ENCODE data around the gene TOMM7.
"Not testable (repeated sequence)": the region's sequence is repeated elsewhere in the genome, so short reads cannot be mapped to it uniquely, and the experiment has no call there.

GRCh38 chr7:22836506-22836905, 13.9 kb upstream of the TOMM7 start:
- TF ChIP-seq, protein P1, sequence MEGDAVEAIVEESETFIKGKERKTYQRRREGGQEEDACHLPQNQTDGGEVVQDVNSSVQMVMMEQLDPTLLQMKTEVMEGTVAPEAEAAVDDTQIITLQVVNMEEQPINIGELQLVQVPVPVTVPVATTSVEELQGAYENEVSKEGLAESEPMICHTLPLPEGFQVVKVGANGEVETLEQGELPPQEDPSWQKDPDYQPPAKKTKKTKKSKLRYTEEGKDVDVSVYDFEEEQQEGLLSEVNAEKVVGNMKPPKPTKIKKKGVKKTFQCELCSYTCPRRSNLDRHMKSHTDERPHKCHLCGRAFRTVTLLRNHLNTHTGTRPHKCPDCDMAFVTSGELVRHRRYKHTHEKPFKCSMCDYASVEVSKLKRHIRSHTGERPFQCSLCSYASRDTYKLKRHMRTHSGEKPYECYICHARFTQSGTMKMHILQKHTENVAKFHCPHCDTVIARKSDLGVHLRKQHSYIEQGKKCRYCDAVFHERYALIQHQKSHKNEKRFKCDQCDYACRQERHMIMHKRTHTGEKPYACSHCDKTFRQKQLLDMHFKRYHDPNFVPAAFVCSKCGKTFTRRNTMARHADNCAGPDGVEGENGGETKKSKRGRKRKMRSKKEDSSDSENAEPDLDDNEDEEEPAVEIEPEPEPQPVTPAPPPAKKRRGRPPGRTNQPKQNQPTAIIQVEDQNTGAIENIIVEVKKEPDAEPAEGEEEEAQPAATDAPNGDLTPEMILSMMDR (conservative IDR thresholded peaks at IDR 0.05 in 1 of 2, IDR thresholded peaks at IDR 0.05 in 1 of 2; ENCODE audit: extremely low read depth in 1 of 2, insufficient read depth in 1 of 2, low read depth in 1 of 2, low read length in 2 of 2), result not testable (repeated sequence)
- TF ChIP-seq EZH2 (IDR thresholded peaks at IDR 0.05; ENCODE audit: borderline replicate concordance, low read length), result not testable (repeated sequence)
